Hepatocyte (in vitro differentiated cells): ENCODE data around the gene GORAB.

Experiments used
- CTCF ChIP-seq: fragments of 200-600 bp; sonication (generic); IDR thresholded peaks from 2 replicates; pipeline ENCODE4 v1.5.1; 2016; ENCODE audit warnings: antibody characterized with exemption, mild to moderate bottlenecking; ENCODE audit not compliant: poor library complexity
- EZH2phosphoT487 ChIP-seq: fragments of 200-600 bp; sonication (generic); IDR thresholded peaks from one replicate; pipeline ENCODE4 v1.6.1; 2018; ENCODE audit warnings: antibody characterized with exemption, mild to moderate bottlenecking, low read depth, moderate library complexity; ENCODE audit not compliant: unreplicated experiment, severe bottlenecking

DNA sequence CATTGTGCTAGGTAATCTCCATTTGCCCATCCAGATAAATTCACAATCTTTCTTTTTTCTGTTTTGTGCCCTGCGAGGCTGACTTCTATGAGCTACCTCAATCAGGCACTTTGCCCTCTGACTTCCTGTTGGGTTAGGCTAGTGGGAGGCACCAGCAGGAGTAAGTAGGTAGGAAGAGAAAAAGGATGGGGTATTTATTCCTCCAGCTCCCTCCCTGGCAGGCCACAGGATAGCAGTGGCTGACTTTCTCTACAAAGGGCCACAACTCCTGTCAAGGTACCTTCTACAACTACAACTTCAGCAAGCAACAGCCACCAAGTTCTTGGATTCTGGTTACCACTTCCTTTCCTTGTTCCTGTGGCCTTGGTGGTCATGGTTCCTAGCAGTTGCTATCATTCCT is 18.8 kb upstream of the GORAB start:
- TF ChIP-seq CTCF (no peak), EZH2phosphoT487 (no peak)
